Epithelial cell of prostate (primary cell): ENCODE measurements around the gene SH3GL2.

Source experiments
- DNase-seq: peaks from one replicate; pipeline ENCODE4 v3.0.0-alpha.2; 2011; ENCODE audit warnings: low read depth, low spot score
- H3K27ac ChIP-seq: fragments of 450-650 bp; 2 replicates; pipeline ENCODE4 v1.5.1; 2017; ENCODE audit warnings: mild to moderate bottlenecking

SH3GL2 gene

GRCh38 chr9:17609312-17610005 lies 30.6 kb downstream of the SH3GL2 start:
- no peak overlapping the region for H3K27ac ChIP-seq
- no peak for DNase-seq

GRCh38 chr9:17611342-17611741 lies 32.5 kb downstream of the SH3GL2 start:
- no peak for DNase-seq
- no peak overlapping the region for H3K27ac ChIP-seq

DNA sequence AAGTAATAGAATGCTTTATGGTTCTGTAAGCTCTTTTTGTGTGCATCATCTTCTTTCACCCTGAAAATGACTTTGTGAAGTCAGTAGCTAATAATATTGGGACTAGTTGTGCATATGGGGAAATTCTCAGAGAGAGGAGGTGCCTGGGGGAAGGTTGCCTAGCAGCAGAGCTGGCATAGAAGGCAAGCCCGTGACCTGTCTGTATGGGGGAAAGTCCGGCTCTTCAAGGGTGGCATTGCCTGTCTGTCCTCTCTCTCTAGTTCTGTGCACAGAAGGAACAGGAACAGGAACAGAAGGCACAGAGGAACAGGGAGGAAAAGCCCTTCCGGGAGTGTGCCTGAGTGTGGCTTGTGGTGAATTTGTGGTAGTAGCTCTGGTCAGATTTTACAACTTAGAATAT lies 33.1 kb downstream of the SH3GL2 start:
- no peak overlapping the region for H3K27ac ChIP-seq
- no peak for DNase-seq

DNA sequence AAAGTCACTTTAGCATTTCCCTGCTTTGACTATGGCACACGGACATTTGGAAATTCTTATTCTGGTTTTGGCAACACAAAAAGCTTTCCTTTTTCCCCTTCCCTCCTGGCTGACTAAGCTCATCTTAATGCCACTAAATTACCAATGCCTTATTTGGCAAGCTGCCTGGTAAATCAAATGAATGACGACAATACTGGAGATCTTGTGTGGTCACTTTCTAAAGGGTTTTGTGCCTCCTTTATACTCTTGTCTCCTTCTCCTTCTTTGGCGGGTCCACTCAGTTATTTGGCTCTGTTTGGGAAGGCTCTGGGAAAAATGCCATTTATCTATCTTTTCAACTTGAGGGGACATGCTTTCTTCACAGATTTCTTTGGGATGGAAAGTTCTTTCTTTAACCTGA lies 34.9 kb downstream of the SH3GL2 start:
- peak; percentile 8 for DNase-seq
- no peak overlapping the region for H3K27ac ChIP-seq

DNA sequence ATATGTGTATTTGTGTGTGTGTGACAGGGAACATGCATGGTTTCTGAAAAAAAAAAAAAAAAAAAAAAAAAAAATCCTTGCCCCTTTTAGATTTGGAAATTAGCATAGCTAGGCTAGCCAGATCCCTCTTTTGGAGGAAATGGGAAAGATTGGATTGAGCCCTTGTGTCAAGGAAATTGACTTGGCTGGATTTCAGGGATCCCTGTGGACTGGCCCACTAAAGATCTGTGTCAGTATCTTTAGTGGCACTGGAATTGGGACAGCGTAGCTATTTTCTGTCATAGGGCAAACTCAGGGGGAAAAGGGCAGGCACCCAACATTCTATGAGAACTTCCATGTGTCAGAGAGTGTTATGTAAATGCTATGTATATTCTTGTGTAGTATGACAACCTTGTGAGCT lies 35.4 kb downstream of the SH3GL2 start:
- DNase-seq = no peak
- no peak overlapping the region for H3K27ac ChIP-seq

GRCh38 chr9:17614903-17615302 lies 36.0 kb downstream of the SH3GL2 start:
- DNase-seq = no peak
- no peak overlapping the region for H3K27ac ChIP-seq

- no peak for DNase-seq
- H3K27ac ChIP-seq = no peak overlapping the region
Observed at GRCh38 chr9:17622141-17622540, 43.3 kb downstream of the SH3GL2 start.

- H3K27ac ChIP-seq = no peak overlapping the region
- DNase-seq = no peak
Observed at GRCh38 chr9:17622749-17623148, 43.9 kb downstream of the SH3GL2 start.

DNA sequence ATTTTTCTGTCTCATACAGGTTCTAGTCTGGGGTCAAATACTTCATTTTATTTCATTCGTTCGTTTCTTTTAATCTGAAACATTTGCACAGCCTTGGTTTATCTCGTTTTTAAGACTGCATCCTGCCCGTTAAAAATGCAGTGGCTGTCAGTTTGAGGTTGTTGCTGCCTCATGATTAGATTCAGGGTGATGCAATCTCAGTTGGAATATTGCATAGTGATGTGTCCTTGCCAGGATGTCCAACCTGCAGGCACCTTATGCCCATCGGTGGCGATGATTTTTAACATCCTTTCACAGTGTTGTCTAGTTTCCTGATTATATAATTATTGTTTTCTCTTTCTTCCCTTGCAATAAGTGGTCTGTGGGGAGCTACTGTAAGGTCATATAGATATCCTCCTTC lies 45.1 kb downstream of the SH3GL2 start:
- DNase-seq = no peak
- H3K27ac ChIP-seq = no peak overlapping the region

DNA sequence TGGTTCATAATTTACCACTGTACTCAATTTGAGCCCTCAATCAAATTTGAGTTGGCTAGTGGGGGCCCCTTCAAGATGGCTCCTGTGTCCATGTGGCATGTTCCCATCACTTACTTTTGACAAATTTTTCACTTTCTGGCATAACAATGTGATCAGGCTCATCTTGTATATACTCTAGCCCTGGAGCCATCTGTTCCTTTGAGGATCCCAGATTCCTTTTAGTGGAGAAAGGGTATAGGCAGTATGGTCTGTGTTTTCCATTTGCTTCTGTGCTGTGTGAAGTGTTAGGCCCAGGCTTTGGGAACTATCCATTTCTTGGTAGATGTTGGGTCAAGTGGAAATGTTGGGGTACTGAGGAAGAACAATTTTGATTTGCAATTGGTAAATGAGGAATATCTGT lies 45.7 kb downstream of the SH3GL2 start:
- no peak for DNase-seq
- no peak overlapping the region for H3K27ac ChIP-seq

DNA sequence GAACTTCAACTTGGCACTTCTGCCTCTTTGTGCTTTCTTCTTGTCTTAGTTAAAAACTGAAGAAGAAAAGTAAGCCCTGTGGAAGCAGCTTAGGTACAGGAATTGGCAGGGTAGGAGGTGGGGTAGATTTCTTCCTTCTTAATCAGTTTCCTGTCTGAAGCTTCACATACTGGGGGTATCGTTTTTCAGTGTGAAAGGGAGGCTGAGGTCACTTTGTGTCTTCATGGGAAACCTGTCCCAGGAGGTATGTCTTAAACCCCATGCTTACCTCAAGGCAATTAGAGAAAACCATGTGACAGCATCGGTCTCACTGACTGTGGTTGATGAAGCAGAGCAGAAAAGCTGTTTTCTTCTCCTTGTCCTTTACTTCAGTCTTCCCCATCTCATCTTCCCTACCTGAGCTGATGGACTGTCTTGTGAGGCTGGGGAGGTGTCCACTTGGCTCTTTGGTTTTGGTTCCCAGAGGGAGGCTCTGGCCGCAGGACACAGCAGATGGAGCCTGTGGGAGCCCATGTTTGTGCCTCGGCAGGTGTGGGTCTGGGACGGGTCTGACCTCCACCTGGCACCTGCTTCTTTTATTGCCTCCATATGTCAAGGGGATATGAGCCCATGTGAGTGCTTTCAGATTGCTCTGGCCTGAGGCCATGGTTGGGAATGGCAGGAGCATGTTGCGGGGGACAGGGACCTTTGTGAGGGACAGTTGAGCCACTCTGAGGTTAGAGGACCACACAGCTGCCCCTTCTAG lies 47.0 kb downstream of the SH3GL2 start:
- DNase-seq = no peak
- H3K27ac ChIP-seq = no peak overlapping the region

DNA sequence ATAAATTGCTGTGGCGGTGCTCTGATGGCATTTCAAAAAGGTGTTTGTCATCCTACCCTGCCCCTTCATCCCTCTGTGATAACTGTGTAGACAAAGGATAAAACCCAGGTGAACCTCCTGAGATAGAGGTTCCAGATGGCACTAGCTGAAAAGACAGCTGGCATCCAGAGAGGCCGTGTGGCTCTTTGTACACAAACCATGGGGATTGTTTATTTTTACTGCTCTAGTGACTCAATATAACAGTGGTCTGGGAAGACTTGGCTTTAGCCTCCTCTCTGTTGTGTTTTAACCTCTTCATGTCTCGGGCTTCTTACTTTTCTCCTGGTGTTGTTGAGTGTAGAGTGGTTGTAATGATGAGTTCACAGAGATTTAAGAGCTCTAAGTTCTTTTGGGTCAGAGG lies 48.8 kb downstream of the SH3GL2 start:
- no peak overlapping the region for H3K27ac ChIP-seq
- DNase-seq = no peak

DNA sequence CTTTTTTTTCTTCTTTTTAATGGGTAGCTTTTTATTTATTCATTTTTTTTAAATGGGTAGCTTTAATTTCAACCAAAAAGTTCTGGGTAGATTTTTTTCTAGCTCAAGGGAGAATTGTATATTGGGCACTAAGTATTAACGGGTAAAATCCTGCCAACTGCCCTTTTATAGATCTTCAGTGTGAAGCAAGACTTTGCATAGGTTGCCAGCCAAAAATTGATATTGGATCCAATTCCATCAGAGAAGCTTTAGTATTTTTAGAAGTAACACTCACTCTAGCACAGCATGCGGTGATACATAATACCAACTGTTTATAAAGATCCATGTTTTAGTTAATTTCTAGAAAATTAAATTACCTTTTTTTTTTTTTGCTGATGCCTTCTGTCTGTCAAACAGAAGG lies 49.8 kb downstream of the SH3GL2 start:
- no peak overlapping the region for H3K27ac ChIP-seq
- DNase-seq = no peak

- DNase-seq = no peak
- H3K27ac ChIP-seq = no peak overlapping the region
Observed at GRCh38 chr9:17630531-17630949, 51.7 kb downstream of the SH3GL2 start.

- DNase-seq = no peak
- H3K27ac ChIP-seq = no peak overlapping the region
Observed at GRCh38 chr9:17631396-17631795, 52.5 kb downstream of the SH3GL2 start.

DNA sequence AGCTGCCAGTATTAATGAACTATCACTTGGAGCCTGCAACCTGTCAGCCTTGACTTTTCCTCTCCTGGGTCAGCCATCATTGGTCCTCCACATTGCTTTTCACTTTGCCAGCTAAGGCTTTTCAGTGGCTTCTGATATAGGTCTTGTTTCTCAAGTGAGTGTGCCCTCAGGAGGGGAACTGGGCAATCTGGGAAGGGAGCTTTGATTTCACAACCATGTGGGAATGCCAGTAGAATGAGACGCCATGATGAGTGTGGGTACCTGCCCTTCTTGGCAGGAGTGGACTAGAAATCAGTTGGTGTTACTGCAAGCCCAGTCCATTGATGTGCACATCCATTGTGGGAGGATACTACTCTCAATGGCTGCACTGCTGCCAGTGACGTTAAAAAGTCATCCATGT lies 54.1 kb downstream of the SH3GL2 start:
- no peak overlapping the region for H3K27ac ChIP-seq
- DNase-seq = no peak

DNA sequence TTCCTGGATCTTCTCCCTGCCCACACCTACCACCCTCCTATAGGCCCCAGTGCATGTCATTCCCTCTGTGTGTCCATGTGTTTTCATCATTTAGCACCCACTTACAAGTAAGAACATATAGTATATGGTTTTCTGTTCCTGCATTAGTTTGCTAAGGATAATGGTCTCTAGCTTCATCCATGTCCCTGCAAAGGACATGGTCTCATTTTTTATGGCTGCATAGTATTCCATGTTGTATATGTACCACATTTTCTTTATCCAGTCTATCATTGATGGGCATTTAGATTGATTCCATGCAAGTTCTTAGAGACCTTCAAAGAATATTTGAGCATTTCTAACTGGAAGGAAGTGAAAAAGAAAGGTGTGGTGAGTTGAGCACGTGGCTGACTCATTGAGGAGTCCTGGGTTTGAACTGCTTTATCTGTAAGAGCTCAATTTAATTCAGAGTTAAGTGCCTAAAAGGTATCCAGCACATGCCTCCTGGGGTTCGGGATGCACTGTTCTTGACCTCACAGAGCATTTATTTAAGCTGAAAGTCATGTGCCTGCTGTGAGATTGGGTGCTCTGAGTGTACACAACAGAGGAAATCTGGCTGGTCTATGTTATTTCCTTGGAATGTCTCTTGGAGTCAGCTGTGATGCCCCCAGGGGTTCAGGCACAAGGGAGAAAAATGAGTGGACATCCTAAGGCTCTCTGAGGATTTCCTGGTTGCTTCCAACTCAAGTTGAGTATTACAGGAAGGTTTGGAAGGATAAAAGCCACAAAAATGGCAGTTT lies 56.4 kb downstream of the SH3GL2 start:
- DNase-seq = no peak
- H3K27ac ChIP-seq = no peak overlapping the region

- H3K27ac ChIP-seq = no peak overlapping the region
- no peak for DNase-seq
Observed at GRCh38 chr9:17636349-17636748, 57.5 kb downstream of the SH3GL2 start.

GRCh38 chr9:17636821-17637220 lies 58.0 kb downstream of the SH3GL2 start:
- H3K27ac ChIP-seq = no peak overlapping the region
- DNase-seq = no peak

- H3K27ac ChIP-seq = no peak overlapping the region
- DNase-seq = no peak
Observed at GRCh38 chr9:17637229-17637628, 58.4 kb downstream of the SH3GL2 start.

DNA sequence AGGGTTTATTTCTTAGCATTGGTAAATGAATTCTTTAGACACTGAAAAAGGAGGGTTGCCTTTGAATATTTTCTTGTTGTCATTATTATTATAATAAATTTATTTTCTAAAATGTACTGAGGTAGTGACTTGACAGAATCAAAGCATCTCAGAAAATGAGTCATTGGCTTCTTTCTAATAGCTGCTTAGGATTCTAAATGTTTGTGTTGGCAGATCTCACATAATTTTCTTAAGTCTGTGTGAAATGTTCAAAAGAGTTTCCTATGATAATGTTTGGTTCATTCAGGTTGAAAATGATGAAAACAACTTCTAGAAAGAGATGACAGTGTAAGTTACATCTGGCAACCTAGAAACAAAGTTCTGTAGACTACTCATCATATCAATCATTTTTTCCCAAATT lies 69.7 kb downstream of the SH3GL2 start:
- DNase-seq = no peak
- no peak overlapping the region for H3K27ac ChIP-seq
